NCI-H82 treated with DMSO at 0.1 percent for 48 hours (cell line): ENCODE data around the gene ZNF462.
"Not testable (repeated sequence)": the region's sequence is repeated elsewhere in the genome, so short reads cannot be mapped to it uniquely, and the experiment has no call there.

ENCODE experiments used
- DNase-seq: peaks from one replicate; lab custom pipeline; 2025; ENCODE audit not compliant: unreplicated experiment; lab: John Stamatoyannopoulos, UW

The ZNF462 gene

GRCh38 chr9:106887066-106887465, 24.1 kb downstream of the ZNF462 start:
- no peak for DNase-seq

- peak; percentile 14 for DNase-seq
Observed at GRCh38 chr9:106889061-106889590, 26.2 kb downstream of the ZNF462 start.

- DNase-seq: no peak
Observed at GRCh38 chr9:106890608-106891007, 27.6 kb downstream of the ZNF462 start.

- no peak for DNase-seq
Observed at GRCh38 chr9:106891286-106891685, 28.3 kb downstream of the ZNF462 start.

DNA sequence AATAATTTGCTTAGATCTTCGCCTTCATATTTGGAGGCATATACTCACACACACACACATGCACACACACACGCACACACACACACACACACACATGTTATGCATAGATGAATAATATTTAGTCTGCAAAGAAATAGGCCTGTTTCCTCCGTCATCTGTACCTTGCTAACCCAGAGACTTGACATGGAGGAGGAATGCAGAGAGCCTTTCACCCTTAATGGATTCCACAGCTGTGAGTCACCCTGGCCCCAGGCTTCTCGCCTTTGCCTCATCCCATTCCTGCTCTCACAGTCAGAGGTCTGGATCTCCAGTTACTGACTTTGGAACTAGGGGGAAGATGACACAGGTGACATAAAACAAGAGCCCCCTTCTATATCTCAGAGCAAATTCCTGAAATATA, 29.7 kb downstream of the ZNF462 start:
- no peak for DNase-seq

DNA sequence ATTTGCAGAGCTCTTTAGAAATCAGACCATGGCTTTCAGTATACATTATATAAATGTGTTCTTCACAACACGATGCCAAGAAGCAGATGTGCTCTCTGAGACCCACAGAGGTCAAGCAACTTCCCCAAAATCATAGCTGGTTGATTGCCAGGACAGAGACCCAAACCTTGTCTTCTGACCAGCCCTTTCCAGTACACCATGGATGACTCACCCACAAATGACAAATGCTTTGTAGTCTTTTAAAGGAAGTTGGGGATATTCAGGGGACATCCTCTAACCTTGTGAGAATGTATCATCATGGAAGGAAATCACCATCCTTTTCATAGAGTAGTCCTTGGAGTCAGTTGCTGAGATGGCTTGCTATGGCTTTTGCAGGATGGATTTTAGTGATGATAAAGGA, 30.1 kb downstream of the ZNF462 start:
- no peak for DNase-seq

- DNase-seq: no peak
Observed at GRCh38 chr9:106896695-106897094, 33.7 kb downstream of the ZNF462 start.

DNA sequence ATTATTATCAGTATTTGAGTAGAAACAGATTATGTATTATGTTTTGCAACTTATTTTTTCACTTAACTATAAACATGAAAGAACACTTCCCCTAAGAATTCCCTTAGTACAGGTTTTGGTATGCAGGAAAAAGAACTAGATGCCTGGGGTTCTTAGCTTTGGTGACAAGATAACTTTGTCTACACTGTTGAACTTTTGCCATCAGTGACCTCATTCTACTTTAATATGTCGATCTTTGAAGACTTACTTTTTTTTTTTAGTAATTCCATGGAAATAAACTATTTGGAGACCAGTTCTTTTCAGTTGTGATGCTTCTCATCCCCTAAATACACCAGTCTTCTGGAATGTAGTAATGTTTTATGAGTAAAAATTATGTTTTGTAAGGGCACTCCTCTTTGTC, 34.3 kb downstream of the ZNF462 start:
- DNase-seq: no peak

GRCh38 chr9:106897751-106898150, 34.8 kb downstream of the ZNF462 start:
- DNase-seq: peak; percentile 75

DNA sequence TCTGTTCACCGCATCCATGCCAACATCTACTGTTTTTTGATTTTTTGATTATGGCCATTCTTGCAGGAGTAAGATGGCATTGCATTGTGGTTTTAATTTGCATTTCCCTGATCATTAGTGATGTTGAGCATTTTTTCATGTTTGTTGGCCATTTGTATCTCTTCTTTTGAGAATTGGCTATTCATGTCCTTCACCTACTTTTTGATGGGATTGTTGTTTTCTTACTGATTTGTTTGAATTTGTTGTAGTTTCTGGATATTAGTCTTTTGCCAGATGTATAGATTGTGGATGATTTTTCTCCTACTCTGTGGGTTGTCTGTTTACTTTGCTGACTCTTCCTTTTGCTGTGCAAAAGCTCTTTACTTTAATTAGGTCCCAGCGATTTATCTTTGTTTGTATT, 37.6 kb downstream of the ZNF462 start:
- not testable (repeated sequence) for DNase-seq

GRCh38 chr9:106906129-106906528, 43.2 kb downstream of the ZNF462 start:
- DNase-seq: no peak

DNA sequence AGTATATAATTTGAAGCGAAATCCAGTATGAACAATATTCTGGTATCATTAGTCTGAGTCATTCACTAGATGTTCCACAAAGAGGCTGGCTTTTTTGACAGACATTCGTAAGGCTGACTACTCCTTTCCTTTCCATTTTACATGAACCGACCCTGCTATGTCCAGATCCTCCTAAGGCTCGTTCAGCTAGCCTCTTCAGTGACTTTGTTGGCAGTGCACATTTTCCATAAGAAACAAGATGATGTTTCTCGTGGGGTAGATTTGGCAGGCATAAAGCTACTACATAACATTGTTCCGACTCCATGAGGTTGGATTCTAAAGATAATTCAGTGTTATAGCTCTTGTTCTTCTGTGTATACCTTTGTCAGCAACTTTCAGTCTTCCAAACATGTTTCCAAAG, 49.0 kb downstream of the ZNF462 start:
- no peak for DNase-seq

GRCh38 chr9:106913276-106913675, 50.3 kb downstream of the ZNF462 start:
- DNase-seq: no peak

DNA sequence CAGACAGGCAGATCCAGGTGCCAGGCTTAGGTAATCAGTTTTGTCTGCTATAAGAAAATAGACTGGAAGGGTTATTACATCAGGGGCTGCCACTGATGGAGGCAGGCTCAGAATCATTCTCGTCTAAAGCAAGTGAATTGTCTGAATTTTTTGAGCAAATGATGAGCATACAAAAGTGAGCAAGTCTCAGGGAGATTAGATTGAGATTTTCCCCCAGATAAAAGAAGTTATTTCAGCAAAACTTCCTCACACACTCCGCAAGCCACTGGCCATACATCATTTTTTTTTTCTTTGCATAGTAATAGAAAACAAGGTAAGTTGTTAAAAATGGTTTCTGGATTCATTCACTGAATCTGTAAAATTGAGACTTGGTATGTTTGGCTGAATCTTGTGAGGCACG, 52.9 kb downstream of the ZNF462 start:
- no peak for DNase-seq

- no peak for DNase-seq
Observed at GRCh38 chr9:106916466-106917235, 53.7 kb downstream of the ZNF462 start.

DNA sequence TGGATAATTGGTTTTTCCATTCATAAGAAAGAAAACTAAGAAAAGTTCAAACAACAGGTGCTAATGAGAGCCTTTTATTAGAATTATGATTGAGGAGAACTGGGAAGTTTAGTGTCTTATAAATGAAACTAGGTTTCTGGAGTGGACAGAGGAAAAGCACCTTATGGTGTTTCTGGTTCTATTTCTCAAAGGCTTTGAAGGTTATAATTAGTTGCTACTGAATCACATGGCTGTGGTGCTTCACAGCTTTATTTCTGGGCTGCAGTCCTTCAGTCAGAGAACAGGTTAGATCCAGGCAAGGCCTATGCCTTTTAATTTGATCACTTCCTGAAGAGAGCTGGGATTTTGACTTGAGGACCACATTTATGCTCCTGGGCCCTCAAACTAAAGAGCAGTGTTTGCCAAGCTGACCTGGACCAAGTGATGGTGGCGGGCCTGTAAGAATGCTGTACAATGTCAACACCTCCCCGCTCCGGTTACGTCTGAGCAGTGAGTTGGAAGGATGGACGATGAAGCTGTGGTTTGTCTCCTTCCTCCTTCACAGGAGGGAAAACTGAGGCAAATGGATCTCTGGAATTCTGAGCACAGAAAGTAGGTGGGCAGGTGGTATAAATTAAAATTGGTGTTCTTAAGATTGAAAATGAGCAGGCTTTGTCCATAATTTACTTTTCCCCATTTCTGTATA, 56.0 kb downstream of the ZNF462 start:
- DNase-seq: no peak

DNA sequence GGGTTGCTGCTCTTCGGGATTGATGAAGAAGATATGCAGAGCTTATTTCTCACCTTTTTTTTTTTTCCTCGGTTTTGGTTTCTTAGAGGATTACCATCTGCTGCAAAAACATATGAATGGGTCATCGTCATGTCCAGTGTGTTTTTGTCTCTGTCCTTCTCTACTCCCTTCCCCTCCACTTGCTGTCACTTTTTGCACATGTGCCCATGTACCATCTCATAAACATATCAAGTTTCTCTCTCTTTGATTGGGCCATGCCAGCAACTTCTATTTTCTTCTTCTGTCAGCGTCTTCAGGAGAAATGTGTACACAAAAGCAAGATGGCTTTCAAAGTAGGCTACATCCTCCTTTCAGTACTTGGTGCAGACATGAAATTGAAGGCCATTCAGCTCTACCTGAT, 57.1 kb downstream of the ZNF462 start:
- DNase-seq: no peak

DNA sequence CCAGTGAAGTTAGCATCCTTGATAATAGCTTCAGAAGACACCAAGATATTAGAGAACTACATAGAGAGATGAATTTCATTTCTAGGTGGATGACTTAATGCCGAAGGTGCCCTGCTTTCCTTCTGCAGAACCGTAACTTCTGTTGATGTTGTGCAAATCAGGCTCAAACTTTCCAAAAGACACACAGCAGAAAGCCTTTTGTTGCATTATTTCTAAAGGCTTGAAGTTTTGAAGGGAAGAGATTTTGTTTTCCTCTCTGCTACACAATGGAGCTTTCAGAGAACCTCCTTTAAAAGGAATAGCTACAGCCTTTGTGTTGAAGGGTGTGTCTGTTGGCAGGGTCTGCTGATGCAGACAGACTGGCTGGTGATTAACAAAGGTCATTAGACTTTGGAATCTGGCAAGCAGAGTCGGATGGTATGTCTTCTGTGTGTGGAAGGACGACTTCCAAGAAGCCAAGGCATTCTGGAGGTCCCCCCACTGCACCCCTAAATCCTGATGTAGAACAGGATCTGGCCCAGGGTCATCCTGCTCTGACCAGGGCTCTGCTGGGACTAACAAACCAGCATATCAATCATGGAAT, 57.8 kb downstream of the ZNF462 start:
- DNase-seq: no peak

DNA sequence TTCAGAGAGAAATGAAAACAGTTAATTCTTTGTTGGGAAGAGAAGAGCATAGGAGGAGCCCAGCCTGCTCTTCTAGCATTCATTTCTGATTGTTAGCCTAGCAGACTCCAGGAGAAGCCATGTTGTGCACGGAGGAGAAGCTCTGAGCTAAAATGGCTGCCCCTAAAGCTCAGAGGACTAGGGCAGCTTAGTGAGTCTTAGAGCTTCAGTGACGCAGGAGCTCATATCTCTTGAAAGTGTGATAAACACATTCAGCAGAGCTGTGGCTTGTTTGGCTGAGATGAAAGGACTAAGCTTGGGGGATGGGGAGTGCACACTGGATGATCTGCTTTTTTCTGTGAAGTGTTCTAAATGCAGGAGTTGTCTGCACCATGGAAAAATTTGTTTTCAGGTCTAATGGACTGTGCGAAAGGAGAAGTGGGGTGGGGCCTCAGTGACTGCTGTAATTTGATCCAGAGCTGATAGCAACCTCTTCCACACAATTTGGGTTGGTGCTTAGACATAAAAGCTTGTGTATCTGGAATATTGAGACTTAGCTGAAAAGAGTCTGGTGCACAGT, 58.5 kb downstream of the ZNF462 start:
- peak; percentile 23 for DNase-seq

- no peak for DNase-seq
Observed at GRCh38 chr9:106922026-106922425, 59.1 kb downstream of the ZNF462 start.

- DNase-seq: no peak
Observed at GRCh38 chr9:106925392-106925791, 62.4 kb downstream of the ZNF462 start.

DNA sequence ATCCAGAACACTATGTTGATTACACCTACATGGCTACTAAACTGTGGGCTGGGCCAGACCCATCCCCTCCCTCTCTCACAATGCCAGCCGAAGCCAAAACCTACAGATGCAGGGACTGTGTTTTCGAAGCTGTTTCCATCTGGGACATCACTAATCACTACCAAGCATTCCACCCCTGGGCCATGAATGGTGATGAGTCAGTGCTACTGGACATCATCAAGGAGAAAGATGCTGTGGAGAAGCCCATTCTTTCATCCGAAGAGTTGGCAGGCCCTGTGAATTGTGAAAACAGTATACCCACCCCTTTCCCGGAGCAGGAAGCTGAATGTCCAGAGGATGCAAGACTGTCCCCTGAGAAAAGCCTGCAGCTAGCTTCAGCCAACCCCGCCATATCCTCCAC, 65.0 kb downstream of the ZNF462 start:
- DNase-seq: no peak
